Measurements from ENCODE around the gene ATCAY. TPM values are rescaled to one million over a fixed set of nuclear protein-coding genes. Genes with fewer than 3 reads are reported as not detected.
"Not testable (repeated sequence)": the region's sequence is repeated elsewhere in the genome, so short reads cannot be mapped to it uniquely, and the experiment has no call there.

ATCAY gene
- total RNA-seq, 4 donors from 2014 or later = not detected

- DNase-seq (ENCODE audit: low spot score in 2 of 2) = no peak
- no peaks in the 10 kb centered on the region for H3K9me3 ChIP-seq
- H3K27me3 ChIP-seq = peaks cover 49% of the 10 kb centered on the region
- no peaks in the 10 kb centered on the region for H3K36me3 ChIP-seq
- H3K4me1 ChIP-seq = peaks cover 4% of the 10 kb centered on the region
- WGBS = 3% methylated on average over 27 of the region's 51 CpGs
- no peak for TF ChIP-seq CTCF (IDR thresholded peaks at IDR 0.05)
- no peak for TF ChIP-seq EP300 (IDR thresholded peaks at IDR 0.05)
- no peak for TF ChIP-seq POLR2AphosphoS5 (IDR thresholded peaks at IDR 0.05)
- TF ChIP-seq POLR2A (IDR thresholded peaks at IDR 0.05) = no peak
- no peak within 1 kb of the TSS for H3K4me3 ChIP-seq
- H3K27ac ChIP-seq = no peak within 1 kb of the TSS
These were observed 52.7 kb downstream of the ATCAY start, which contains the start of gene NMRK2 for GRCh38 chr19:3932931-3933810. NMRK2 (plus strand) TSS chr19:3933069; CDS start chr19:3933672, 603 bp downstream.

DNA sequence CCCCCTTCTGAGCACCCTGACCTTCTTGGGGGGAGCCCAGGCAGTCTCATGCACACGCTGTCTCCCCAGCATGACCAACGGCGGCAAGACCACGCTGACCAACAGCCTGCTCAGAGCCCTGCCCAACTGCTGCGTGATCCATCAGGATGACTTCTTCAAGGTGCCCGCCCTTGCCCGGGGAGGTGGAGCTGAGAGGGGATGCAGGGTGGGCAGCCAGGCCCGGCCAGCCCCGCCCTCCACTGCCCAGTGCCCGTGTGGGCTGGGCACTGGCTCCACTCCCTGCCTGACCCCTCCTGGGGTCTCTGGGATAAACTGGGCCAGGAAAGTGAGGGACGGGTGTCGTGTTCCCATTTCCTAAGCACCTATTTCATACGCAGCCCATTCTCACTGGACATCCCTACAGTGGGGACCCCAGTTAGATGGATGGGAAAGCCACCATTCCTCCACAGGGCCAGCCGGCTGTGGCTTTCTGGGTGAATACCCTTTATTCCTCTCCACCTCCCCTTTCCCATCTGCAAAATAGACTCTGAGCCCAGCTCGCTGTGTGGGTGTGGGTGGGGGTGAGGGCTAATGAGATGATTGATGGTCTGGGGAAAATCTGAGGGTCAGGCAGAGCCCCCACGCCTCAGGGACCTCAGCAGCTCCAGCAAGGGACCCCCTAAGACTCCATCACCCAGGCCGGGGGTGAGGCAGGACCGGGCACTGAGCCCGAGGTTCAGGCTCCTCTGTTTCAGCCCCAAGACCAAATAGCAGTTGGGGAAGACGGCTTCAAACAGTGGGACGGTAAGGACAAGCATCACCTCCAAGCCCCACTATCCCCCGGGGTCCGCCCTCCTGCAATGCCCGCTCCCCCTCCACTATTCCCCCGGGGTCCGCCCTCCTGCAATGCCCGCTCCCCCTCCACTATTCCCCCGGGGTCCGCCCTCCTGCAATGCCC, 56.3 kb downstream of the ATCAY start:
- no peaks in the 10 kb centered on the region for H3K36me3 ChIP-seq
- no peak overlapping the region for H3K4me3 ChIP-seq
- no peak for DNase-seq (ENCODE audit: low spot score in 2 of 2)
- no peaks in the 10 kb centered on the region for H3K9me3 ChIP-seq
- peaks cover 4% of the 10 kb centered on the region for H3K4me1 ChIP-seq
- peaks cover 44% of the 10 kb centered on the region for H3K27me3 ChIP-seq
- WGBS = 77% methylated on average over 17 of the region's 29 CpGs
- TF ChIP-seq POLR2A (IDR thresholded peaks at IDR 0.05) (no peak), POLR2AphosphoS5 (IDR thresholded peaks at IDR 0.05) (no peak), CTCF (IDR thresholded peaks at IDR 0.05) (no peak)
- H3K27ac ChIP-seq = no peak overlapping the region

DNA sequence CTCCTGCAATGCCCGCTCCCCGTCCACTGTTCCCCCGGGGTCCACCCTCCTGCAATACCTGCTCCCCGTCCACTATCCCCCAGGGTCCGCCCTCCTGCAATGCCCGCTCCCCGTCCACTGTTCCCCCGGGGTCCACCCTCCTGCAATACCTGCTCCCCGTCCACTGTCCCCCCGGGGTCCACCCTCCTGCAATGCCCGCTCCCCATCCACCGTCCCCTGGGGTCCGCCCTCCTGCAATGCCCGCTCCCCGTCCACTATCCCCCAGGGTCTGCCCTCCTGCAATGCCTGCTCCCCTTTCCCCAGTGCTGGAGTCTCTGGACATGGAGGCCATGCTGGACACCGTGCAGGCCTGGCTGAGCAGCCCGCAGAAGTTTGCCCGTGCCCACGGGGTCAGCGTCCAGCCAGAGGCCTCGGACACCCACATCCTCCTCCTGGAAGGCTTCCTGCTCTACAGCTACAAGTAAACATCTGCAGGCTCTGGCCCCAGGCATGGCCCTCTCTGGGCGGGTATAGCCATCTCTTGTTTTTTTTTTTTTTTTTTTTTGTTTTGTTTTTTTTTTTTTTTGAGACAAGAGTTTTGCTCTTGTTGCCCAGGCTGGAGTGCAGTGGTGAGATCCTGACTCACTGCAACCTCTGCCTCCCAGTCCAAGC, 57.9 kb downstream of the ATCAY start:
- H3K9me3 ChIP-seq; H3K36me3 ChIP-seq; DNase-seq (ENCODE audit: low spot score in 2 of 2); H3K4me3 ChIP-seq; H3K4me1 ChIP-seq; H3K27ac ChIP-seq: not testable (repeated sequence)
- H3K27me3 ChIP-seq = peaks cover 27% of the 10 kb centered on the region
- WGBS = 92% methylated on average over 21 of the region's 22 CpGs

DNA sequence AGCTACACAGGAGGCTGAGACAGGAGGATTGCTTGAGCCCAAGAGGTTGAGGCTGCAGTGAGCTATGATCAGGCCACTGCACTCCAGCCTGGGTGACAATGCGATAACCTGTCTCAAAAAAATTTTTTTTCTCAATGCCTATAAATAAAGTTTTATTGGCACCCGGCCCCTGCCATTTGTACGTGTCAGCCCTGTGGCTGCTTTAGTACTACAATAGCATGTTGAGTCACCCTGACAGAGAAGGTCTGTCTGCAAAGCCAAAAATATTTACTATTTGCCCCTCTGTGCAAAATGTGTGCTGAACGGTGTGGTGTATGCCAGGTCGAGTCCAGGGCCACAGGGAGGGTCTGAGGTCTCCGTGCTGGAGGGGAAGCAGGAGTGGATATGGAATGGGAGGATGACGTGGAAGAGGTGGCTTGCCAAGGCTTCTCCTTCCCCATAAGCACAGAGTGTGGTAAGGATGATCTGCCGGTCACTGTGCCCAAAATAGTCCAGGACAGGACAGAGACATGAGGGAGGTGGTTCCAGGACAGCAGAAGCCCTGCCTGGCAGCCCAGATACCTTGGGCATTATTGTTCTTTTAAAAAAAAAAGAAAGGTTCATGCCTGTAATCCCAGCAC, 62.4 kb downstream of the ATCAY start:
- TF ChIP-seq CTCF (IDR thresholded peaks at IDR 0.05) (no peak), POLR2AphosphoS5 (IDR thresholded peaks at IDR 0.05) (no peak), EP300 (IDR thresholded peaks at IDR 0.05) (no peak), POLR2A (IDR thresholded peaks at IDR 0.05) (no peak)
- DNase-seq (ENCODE audit: low spot score in 2 of 2) = no peak
- 77% methylated on average over 8 of the region's 8 CpGs for WGBS
- Histone ChIP-seq H3K36me3 (no peaks in the 10 kb centered on the region), H3K9me3 (no peaks in the 10 kb centered on the region), H3K27me3 (no peaks in the 10 kb centered on the region), H3K4me3 (no peak overlapping the region), H3K27ac (no peak overlapping the region), H3K4me1 (no peaks in the 10 kb centered on the region)

DNA sequence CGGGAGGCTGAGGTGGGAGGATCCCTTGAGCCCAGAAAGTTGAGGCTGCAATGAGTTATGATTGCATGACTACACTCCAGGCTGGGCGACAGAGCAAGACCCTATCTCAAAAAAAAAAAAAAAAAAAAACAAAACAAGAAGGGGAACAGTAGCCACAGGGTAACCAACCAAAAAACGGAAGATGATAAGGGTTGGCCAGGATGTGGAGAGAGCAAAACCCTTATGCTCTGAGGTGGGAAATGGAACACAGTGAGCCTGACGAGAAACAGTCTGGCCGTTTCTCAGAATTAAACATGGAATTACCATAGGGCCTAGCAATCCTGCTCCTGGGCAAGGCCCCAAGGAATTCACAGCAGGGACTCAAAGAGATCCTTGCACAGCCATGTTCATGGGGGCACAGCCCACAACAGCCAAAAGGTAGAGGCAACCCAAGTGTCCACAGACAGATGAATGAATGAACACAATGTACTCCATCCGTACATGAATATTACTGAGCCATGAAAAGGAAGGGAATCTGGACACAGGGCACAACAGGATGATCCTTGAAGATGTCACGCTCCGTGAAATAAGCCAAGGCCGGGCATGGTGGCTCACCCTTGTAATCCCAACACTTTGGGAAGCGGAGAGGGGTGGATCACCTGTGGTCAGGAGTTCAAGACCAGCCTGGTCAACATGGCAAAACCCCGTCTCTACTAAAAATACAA, 63.7 kb downstream of the ATCAY start:
- no peak overlapping the region for H3K27ac ChIP-seq
- TF ChIP-seq CTCF (IDR thresholded peaks at IDR 0.05) (no peak), EP300 (IDR thresholded peaks at IDR 0.05) (no peak), POLR2A (IDR thresholded peaks at IDR 0.05) (no peak), POLR2AphosphoS5 (IDR thresholded peaks at IDR 0.05) (no peak)
- no peaks in the 10 kb centered on the region for H3K4me1 ChIP-seq
- no peaks in the 10 kb centered on the region for H3K36me3 ChIP-seq
- no peak for DNase-seq (ENCODE audit: low spot score in 2 of 2)
- no peaks in the 10 kb centered on the region for H3K27me3 ChIP-seq
- no peak overlapping the region for H3K4me3 ChIP-seq
- H3K9me3 ChIP-seq = no peaks in the 10 kb centered on the region
- 83% methylated on average over 11 of the region's 11 CpGs for WGBS

All from suprapubic skin (tissue), 4 donors.